ENCODE measurements around the gene LTO1.
"Not testable (repeated sequence)": the region's sequence is repeated elsewhere in the genome, so short reads cannot be mapped to it uniquely, and the experiment has no call there.

The LTO1 gene

GRCh38 chr11:69632900-69633299 is 42.3 kb downstream of the LTO1 start:
- no peak for DNase-seq (ENCODE audit: low spot score)

GRCh38 chr11:69630424-69630823 is 44.7 kb downstream of the LTO1 start:
- DNase-seq (ENCODE audit: low spot score): no peak

DNA sequence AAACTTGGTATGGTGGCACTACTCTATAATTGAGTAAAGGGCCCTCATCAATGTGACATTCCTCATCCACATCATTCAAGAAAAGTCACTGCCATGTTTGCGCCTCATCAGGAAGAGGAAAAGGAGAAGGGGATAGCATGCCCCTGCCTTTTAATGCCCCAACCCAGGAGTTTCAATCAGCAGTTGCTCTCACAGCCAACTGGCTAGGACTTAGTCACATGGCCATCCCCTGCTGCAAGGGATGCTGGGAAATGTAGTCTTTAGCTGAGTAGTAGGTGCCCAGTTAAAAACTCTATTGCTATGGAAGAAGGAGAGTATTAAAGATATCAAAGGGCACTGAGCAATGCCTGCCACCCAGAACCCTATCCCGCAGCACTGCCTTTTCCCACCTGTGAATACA is 45.1 kb downstream of the LTO1 start:
- DNase-seq (ENCODE audit: low spot score): peak; percentile 27

DNA sequence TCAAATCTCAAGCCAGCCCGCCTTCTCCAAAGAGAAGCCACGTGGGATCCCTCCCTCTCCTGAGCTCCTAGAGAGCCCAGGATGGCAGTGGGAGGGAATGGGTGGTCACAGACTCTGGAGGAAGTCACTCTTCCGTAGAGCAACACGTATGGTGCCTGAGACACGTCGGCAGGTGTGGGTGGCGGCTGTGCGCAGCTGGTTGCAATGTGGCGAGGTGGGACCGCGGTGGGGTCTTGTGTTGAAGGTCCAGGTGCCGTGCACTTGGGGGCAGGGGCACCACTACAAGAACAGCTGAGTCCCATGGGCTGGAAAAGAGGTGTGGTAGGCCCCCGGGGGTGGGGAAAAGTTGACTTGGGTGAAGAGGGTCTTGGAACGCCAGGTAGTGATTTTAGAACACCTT is 47.6 kb downstream of the LTO1 start:
- DNase-seq (ENCODE audit: low spot score): no peak

- DNase-seq (ENCODE audit: low spot score): no peak
Measured at GRCh38 chr11:69625476-69625875, 49.7 kb downstream of the LTO1 start.

DNA sequence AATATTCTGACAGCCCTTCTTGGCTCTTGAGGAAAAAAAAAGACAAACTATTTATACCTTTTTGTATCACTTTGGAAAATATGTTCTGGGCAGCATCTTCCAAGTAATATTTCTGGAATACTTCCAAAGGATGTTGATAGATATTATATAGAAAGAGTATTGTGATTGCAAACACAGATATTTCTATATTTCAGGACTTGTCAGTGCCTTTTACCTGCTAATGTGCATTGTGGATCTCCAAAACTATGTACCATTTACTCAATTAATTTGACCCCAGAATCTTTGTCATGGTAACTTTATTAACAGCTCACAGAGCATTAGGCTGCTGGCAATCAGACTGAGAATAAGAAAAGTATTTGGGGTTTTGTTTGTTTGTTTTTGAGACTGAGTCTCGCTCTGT is 50.9 kb downstream of the LTO1 start:
- no peak for DNase-seq (ENCODE audit: low spot score)

DNA sequence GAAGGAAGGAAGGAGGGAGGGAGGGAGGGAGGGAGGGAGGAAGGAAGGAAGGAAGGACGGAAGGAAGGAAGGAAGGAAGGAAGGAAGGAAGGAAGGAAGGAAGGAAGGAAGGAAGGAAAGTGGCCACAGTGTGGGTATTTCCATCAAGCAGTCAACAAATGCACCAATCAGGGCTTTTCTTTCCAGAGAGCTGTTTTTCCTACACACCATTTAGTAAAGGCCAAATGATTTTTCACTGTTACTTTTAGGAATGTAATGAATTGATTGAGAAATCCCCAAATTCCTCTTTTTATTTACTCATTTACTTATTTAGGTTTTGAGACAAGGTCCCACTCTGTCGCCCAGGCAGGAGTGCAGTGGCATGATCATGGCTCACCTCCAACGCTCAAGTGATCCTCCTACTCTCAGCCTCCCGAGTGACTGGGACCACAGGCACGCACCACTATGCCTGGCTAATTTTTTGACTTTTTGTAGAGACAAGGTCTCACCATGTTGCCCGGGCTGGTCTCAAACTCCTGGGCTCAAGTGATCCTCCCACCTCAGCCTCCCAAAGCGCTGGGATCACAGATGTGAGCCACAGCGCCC is 53.0 kb downstream of the LTO1 start:
- DNase-seq (ENCODE audit: low spot score): not testable (repeated sequence)

DNA sequence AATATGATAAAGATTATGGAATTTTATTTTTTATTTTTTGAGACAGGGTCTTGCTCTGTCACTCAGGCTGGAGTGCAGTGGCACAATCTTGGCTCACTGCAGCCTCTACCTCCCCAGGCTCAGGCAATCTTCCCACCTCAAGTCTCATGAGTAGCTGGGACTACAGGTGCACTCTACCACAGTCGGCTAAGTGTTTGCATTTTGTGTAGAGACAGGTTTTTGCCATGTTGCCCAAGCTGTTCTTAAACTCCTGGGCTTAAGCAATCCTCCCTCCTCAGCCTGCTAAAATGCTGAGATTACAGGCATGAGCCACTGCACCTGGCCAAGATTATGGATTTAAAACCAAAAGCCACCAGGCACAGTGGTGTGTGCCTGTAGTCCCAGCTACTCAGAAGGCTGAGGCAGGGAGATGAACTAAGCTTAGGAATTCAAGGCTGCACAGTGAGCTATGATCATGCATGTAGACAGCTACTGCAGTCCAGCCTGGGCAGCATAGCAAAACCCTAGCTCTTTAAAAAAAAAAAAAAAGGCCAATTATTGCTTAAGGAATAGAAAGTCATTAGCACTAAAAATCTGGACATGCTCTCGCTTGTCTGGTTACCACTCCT is 54.4 kb downstream of the LTO1 start:
- DNase-seq (ENCODE audit: low spot score): no peak

DNA sequence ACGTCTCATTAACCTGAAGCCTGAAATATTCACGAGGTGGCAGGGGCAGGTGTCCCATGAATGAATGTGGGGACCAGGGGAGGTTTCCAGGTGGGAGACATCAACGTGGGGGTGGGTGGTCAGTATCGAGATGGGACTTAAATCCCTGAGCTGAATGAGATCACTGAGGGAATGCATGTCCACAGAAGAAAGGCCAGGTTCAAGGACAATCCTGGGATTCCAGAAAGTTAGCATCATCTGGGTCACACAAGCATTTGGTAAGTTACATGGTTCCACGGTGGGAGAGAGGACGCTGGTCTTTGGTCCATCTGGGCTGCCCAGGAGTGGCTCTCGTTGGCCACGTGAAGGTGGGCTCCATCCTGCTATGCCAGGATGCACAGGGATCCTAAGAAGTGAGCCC is 56.9 kb downstream of the LTO1 start:
- DNase-seq (ENCODE audit: low spot score): no peak

DNA sequence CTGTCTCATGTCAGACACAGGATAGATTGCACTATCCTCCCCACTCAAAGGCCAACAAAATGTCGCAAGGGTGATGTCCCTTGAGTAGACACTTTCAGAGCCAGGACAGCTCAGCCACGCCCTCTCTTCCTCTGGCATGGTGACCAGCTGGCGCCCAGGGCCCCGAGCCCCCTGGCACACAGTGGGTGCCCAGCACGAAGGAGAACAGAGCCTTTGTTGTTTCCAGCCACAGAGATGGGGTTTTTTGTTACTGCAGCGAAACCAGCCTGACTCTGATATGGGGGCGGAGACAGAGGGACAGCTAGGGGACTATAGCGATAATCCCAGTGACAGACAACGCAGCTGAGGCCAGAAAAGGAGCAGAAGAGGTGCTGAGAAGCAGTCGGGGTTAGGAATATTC is 57.5 kb downstream of the LTO1 start:
- no peak for DNase-seq (ENCODE audit: low spot score)

DNA sequence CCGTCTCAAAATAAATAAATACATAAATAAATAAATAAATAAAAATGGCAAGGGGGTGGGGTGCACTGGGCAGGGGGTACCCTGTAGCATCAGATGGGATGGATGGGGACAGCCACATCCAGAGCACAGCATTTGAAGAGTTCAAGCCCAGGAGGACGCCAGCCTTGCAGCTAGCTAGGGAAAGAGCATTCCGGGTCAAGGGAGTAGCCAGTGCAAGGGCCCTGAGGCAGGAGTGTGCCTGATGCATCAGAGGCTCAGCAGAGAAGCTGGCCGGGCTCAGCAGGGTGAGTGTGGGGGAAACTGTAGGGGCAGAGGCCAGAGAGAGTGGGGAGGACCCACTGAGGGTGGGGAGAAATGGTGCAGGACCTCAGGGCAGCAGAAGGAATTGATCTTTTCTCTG is 57.9 kb downstream of the LTO1 start:
- no peak for DNase-seq (ENCODE audit: low spot score)
